NB4 (cell line): ENCODE results near the gene PRKAR1B.

Experiments used
- CTCF ChIP-seq: IDR thresholded peaks from one replicate; pipeline ENCODE4 v1.5.1; 2012; ENCODE audit warnings: low read depth, low read length
- MAX ChIP-seq: IDR thresholded peaks from 2 replicates; pipeline ENCODE4 v1.6.1; 2011; ENCODE audit warnings: low read depth, low read length
- MYC ChIP-seq: IDR thresholded peaks from 2 replicates; pipeline ENCODE4 v1.6.1; 2011; ENCODE audit warnings: low read depth, low read length
- POLR2A ChIP-seq: IDR thresholded peaks from 2 replicates; pipeline ENCODE4 v1.6.1; 2011; ENCODE audit warnings: mild to moderate bottlenecking; ENCODE audit not compliant: insufficient read length; ENCODE audit errors: extremely low read depth

- TF ChIP-seq CTCF (no peak), MAX (no peak), POLR2A (no peak), MYC (no peak)
Observed at GRCh38 chr7:507623-508300, 219.3 kb downstream of the PRKAR1B start.
